ENCODE results near the gene NFATC2.

Gene NFATC2

DNA sequence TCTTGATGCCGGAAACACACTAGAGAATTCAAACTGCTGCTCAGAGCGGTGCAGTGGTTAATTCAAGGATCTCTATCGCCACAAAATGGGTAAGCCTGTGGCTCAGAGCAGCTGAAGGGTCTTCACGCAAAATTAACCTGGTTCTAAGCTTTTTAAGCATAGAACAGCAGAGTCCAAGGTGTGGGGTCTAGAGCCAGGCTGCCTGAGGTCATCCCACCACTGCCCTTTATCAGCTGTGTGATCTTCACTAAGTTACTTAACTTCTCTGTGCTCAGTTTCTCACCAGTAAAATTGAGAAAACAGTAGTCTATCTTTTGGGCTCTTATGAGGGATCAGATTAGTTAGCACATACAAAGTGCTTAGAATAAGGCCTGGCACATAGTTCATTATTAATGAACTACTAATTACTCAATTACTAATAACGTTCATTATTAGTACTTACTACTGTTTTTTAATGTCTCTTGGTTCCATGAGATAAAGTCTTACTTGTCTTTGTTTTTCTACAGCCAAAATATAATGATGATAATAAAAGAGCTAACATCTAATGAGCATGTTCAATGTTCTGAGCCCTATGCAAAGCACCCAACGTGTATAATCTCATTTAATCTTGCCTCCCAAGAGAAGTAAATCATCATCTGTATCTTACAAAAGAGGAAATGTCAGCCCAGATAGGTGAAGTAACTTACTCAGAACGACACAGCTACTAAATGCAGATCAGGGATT, 92.9 kb downstream of the NFATC2 start:
- Histone ChIP-seq H3K27me3 (ENCODE audit: insufficient read depth, insufficient read length) (no peaks in the 10 kb centered on the region), H3K9me3 (ENCODE audit: insufficient read depth, low read length) (peaks cover 9% of the 10 kb centered on the region), H3K4me3 (ENCODE audit: insufficient read length, low read depth) (no peak overlapping the region), H3K4me1 (ENCODE audit: insufficient read depth, insufficient read length) (peaks cover 8% of the 10 kb centered on the region), H3K36me3 (ENCODE audit: insufficient read depth, insufficient read length, low read length) (peaks cover 12% of the 10 kb centered on the region), H3K9ac (ENCODE audit: insufficient read length, low read depth) (no peak overlapping the region)
- DNase-seq (ENCODE audit: low read depth, low spot score) = no peak
- TF ChIP-seq SUZ12 (IDR thresholded peaks at IDR 0.05; ENCODE audit: extremely low read depth, insufficient read depth, insufficient read length) (no peak), YY1 (IDR thresholded peaks at IDR 0.05; ENCODE audit: insufficient read depth, insufficient read length) (no peak), ZNF274 (IDR thresholded peaks at IDR 0.05; ENCODE audit: low read depth, low read length) (no peak)

DNA sequence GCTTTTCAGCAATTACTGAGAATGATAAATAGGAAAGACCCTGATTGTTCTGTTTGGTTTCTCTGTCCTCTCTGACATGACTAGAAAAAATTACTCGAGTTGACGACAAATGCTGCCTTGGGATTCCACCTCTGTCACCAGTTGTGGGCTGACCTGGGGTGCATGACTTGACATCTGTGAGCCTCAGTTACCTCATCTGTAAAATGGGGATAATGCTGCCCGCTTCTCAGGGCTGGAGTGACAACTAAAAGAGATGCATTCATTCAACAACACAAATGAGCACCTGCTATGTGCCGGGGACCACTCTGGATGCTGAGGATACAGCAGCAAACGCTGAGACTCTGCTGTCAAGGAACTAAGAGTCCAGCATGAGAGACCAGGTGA, 94.8 kb downstream of the NFATC2 start:
- Histone ChIP-seq H3K4me3 (ENCODE audit: insufficient read length, low read depth) (no peak overlapping the region), H3K9ac (ENCODE audit: insufficient read length, low read depth) (no peak overlapping the region), H3K9me3 (ENCODE audit: insufficient read depth, low read length) (no peaks in the 10 kb centered on the region), H3K36me3 (ENCODE audit: insufficient read depth, insufficient read length, low read length) (peaks cover 1% of the 10 kb centered on the region), H3K4me1 (ENCODE audit: insufficient read depth, insufficient read length) (peaks cover 13% of the 10 kb centered on the region), H3K27me3 (ENCODE audit: insufficient read depth, insufficient read length) (no peaks in the 10 kb centered on the region)
- DNase-seq (ENCODE audit: low read depth, low spot score) = no peak
- no peak for TF ChIP-seq SUZ12 (IDR thresholded peaks at IDR 0.05; ENCODE audit: extremely low read depth, insufficient read depth, insufficient read length)

DNA sequence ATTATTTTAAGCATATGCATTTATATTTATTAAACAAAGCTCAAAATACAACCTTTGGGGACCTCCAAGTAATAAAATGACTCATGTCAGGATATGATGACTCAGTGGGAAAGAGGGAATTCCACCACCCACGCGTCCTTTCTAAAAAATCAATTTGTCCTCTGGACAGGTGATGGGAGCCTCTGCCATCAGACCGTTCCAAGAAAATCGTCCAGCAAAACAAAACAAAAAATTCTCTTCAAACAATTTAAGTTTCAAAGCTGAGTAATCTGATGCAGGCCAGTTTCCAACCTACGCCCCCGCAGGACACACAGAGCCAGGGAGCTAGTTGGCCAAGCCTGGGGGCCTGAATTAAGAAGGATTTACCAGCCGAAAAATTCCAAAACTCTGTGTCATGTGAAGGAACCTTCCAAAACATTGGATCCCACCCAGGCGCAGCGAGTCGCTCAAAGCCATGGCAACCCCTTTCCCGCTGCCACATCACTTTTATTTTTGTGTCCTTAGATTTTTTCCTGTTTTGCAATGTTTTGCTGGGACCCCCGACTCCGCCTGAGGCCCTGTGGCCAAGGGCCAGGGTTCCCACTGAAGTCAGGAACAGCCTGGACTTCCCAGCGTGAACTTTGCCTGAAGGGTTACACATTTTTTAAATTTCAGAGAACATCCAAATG, 95.3 kb downstream of the NFATC2 start:
- peak; percentile 67 for DNase-seq (ENCODE audit: low read depth, low spot score)
- H3K9ac ChIP-seq (ENCODE audit: insufficient read length, low read depth) = no peak overlapping the region
- no peak overlapping the region for H3K4me3 ChIP-seq (ENCODE audit: insufficient read length, low read depth)
- no peaks in the 10 kb centered on the region for H3K9me3 ChIP-seq (ENCODE audit: insufficient read depth, low read length)
- no peaks in the 10 kb centered on the region for H3K27me3 ChIP-seq (ENCODE audit: insufficient read depth, insufficient read length)
- no peaks in the 10 kb centered on the region for H3K36me3 ChIP-seq (ENCODE audit: insufficient read depth, insufficient read length, low read length)
- peaks cover 13% of the 10 kb centered on the region for H3K4me1 ChIP-seq (ENCODE audit: insufficient read depth, insufficient read length)
- TF ChIP-seq ZNF274 (IDR thresholded peaks at IDR 0.05; ENCODE audit: low read depth, low read length) (no peak), SUZ12 (IDR thresholded peaks at IDR 0.05; ENCODE audit: extremely low read depth, insufficient read depth, insufficient read length) (no peak), YY1 (IDR thresholded peaks at IDR 0.05; ENCODE audit: insufficient read depth, insufficient read length) (no peak)

DNA sequence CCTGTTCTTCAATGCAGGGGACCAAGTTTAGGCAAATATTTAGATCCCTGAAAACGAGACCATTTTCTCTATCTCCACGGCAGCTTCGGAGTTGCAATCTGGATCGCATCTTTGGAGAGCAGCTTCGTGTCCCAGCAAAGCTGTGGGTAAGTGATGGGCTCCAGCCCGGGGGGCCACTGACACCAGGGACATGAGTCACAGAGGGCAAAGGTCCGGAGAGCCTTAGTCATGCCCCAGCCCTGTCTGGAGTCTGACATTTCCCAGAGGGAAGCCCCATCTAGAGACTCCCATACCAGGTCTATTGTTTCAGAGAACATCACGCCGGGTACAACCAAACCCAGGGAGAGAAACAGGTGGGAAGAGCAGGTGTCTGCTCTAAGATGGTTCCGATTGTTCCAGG, 95.9 kb downstream of the NFATC2 start:
- no peak overlapping the region for H3K4me3 ChIP-seq (ENCODE audit: insufficient read length, low read depth)
- no peaks in the 10 kb centered on the region for H3K9me3 ChIP-seq (ENCODE audit: insufficient read depth, low read length)
- peak; percentile 28 for DNase-seq (ENCODE audit: low read depth, low spot score)
- TF ChIP-seq ZNF274 (IDR thresholded peaks at IDR 0.05; ENCODE audit: low read depth, low read length) (no peak), YY1 (IDR thresholded peaks at IDR 0.05; ENCODE audit: insufficient read depth, insufficient read length) (no peak), SUZ12 (IDR thresholded peaks at IDR 0.05; ENCODE audit: extremely low read depth, insufficient read depth, insufficient read length) (no peak)
- H3K36me3 ChIP-seq (ENCODE audit: insufficient read depth, insufficient read length, low read length) = no peaks in the 10 kb centered on the region
- no peaks in the 10 kb centered on the region for H3K27me3 ChIP-seq (ENCODE audit: insufficient read depth, insufficient read length)
- H3K9ac ChIP-seq (ENCODE audit: insufficient read length, low read depth) = no peak overlapping the region
- H3K4me1 ChIP-seq (ENCODE audit: insufficient read depth, insufficient read length) = peaks cover 13% of the 10 kb centered on the region

DNA sequence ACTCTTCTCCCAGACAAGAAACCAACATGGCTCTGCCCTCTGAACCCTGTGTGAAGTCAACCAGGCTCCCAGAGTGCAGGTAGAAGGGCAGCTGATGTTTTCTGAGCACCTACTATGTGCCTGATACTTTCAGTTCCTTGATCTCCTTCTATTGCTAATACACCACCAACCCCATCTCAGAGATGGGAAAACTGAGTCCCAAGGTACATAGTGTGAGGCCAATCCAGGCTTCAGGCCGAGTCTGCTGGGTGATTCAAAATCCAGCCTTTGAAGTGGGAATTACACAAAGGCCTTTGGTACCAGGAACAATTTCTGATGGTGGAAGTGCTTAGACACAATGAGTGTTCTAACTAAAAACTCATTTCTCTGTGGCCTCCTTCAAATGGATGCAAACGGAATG, 96.3 kb downstream of the NFATC2 start:
- Histone ChIP-seq H3K27me3 (ENCODE audit: insufficient read depth, insufficient read length) (no peaks in the 10 kb centered on the region), H3K4me1 (ENCODE audit: insufficient read depth, insufficient read length) (peaks cover 13% of the 10 kb centered on the region)
- TF ChIP-seq YY1 (IDR thresholded peaks at IDR 0.05; ENCODE audit: insufficient read depth, insufficient read length) (no peak), ZNF274 (IDR thresholded peaks at IDR 0.05; ENCODE audit: low read depth, low read length) (no peak), SUZ12 (IDR thresholded peaks at IDR 0.05; ENCODE audit: extremely low read depth, insufficient read depth, insufficient read length) (no peak)

DNA sequence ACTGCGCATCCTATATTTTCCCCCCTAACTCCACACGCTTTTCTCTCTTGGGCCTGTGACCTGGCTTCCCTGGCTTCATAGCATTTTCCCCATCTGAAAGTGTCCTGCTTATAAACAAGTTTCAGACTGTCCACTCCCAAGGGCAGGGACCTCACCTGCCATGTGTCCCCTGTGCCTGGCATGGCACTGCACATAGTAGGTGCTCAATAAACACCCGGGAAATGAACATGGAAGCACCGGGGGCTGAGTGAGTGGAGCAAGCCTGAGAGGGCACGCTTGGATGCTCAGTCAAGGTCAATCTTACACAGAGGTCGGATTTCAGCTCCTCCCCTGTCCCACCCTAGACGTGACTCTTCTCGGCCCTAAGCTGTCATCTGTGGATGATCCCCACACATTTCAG, 96.9 kb downstream of the NFATC2 start:
- H3K4me3 ChIP-seq (ENCODE audit: insufficient read length, low read depth) = no peak overlapping the region
- no peak for DNase-seq (ENCODE audit: low read depth, low spot score)
- H3K4me1 ChIP-seq (ENCODE audit: insufficient read depth, insufficient read length) = peaks cover 13% of the 10 kb centered on the region
- no peak overlapping the region for H3K9ac ChIP-seq (ENCODE audit: insufficient read length, low read depth)
- no peaks in the 10 kb centered on the region for H3K9me3 ChIP-seq (ENCODE audit: insufficient read depth, low read length)
- H3K27me3 ChIP-seq (ENCODE audit: insufficient read depth, insufficient read length) = no peaks in the 10 kb centered on the region
- TF ChIP-seq SUZ12 (IDR thresholded peaks at IDR 0.05; ENCODE audit: extremely low read depth, insufficient read depth, insufficient read length) (no peak), YY1 (IDR thresholded peaks at IDR 0.05; ENCODE audit: insufficient read depth, insufficient read length) (no peak), ZNF274 (IDR thresholded peaks at IDR 0.05; ENCODE audit: low read depth, low read length) (no peak)
- no peaks in the 10 kb centered on the region for H3K36me3 ChIP-seq (ENCODE audit: insufficient read depth, insufficient read length, low read length)

More for the DNA sequence above, 96.3 kb downstream of the NFATC2 start:
- Histone ChIP-seq H3K9me3 (ENCODE audit: insufficient read depth, low read length) (no peaks in the 10 kb centered on the region), H3K4me3 (ENCODE audit: insufficient read length, low read depth) (no peak overlapping the region), H3K9ac (ENCODE audit: insufficient read length, low read depth) (no peak overlapping the region), H3K36me3 (ENCODE audit: insufficient read depth, insufficient read length, low read length) (no peaks in the 10 kb centered on the region)
- no peak for DNase-seq (ENCODE audit: low read depth, low spot score)

DNA sequence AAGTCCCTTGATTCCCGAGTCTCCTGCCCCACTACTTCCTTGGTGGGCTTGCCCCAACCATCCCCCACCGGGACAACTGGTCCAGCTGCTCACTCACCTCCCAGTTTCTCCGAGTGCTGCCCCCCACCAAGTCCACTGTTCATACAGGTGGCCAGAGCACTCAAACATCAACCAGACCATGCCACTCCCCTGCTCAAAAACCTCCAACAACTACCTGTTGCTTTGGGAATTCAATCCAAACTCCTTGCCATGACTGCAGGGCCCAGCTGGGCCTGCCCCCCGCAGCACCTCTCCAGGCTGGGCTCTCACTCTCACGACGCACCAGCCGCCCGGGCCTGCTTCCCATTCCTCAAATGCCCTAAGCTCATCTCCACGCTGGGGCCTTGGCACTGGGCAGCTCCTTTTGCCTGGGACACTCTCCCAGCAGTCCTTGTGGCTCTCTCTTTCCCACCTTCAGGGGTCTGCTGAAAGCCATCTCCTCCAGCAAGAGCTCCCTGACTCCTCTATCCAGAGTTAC, 97.5 kb downstream of the NFATC2 start:
- Histone ChIP-seq H3K4me3 (ENCODE audit: insufficient read length, low read depth) (no peak overlapping the region), H3K9me3 (ENCODE audit: insufficient read depth, low read length) (no peaks in the 10 kb centered on the region), H3K27me3 (ENCODE audit: insufficient read depth, insufficient read length) (no peaks in the 10 kb centered on the region), H3K9ac (ENCODE audit: insufficient read length, low read depth) (no peak overlapping the region), H3K4me1 (ENCODE audit: insufficient read depth, insufficient read length) (peaks cover 13% of the 10 kb centered on the region), H3K36me3 (ENCODE audit: insufficient read depth, insufficient read length, low read length) (no peaks in the 10 kb centered on the region)
- TF ChIP-seq ZNF274 (IDR thresholded peaks at IDR 0.05; ENCODE audit: low read depth, low read length) (no peak), SUZ12 (IDR thresholded peaks at IDR 0.05; ENCODE audit: extremely low read depth, insufficient read depth, insufficient read length) (no peak), YY1 (IDR thresholded peaks at IDR 0.05; ENCODE audit: insufficient read depth, insufficient read length) (no peak)
- DNase-seq (ENCODE audit: low read depth, low spot score) = no peak

Measured in NT2/D1 (cell line).